ENCODE data around the gene SCAF1. TPM values are rescaled to one million over a fixed set of nuclear protein-coding genes. Genes with fewer than 3 reads are reported as not detected.

The SCAF1 gene
- polyA plus RNA-seq, 3 donors: 0.39 to 7.5 (median 0.68) TPM

GRCh38 chr19:49629659-49630058, 12.3 kb upstream of the SCAF1 start:
- intact Hi-C loops (cut with micrococcal nuclease): no loop called here
- no peak for DNase-seq
- Histone ChIP-seq H3K9ac (ENCODE audit: insufficient read depth, low read length, poor library complexity, severe bottlenecking) (no peak overlapping the region), H3K36me3 (replicated peaks in 1 of 2; ENCODE audit: control insufficient read depth in 1 of 2, insufficient read depth in 2 of 2, low read length in 2 of 2) (peaks cover 22 to 39% of the 10 kb centered on the region in 2 donors), H3K4me1 (ENCODE audit: control insufficient read depth in 1 of 2, insufficient read depth in 2 of 2, low read length in 2 of 2) (no peaks in the 10 kb centered on the region), H3K9me3 (replicated peaks in 1 of 2; ENCODE audit: control insufficient read depth in 1 of 2, insufficient read depth in 1 of 2, low read length in 2 of 2) (no peaks in the 10 kb centered on the region), H3K79me2 (ENCODE audit: insufficient read depth, low read length) (no peaks in the 10 kb centered on the region), H3K27me3 (ENCODE audit: control insufficient read depth in 2 of 2, insufficient read depth in 2 of 2, low read length in 2 of 2) (no peaks in the 10 kb centered on the region), H3K4me3 (replicated peaks in 1 of 3; ENCODE audit: low read depth in 2 of 3, low read length in 3 of 3) (no peak overlapping the region), H3K4me2 (replicated peaks; ENCODE audit: extremely low read depth, low read length, poor library complexity, severe bottlenecking) (no peak overlapping the region), H4K20me1 (ENCODE audit: insufficient read depth, low read length) (no peaks in the 10 kb centered on the region), H2AFZ (ENCODE audit: insufficient read depth, low read depth, low read length, poor library complexity, severe bottlenecking) (no peak overlapping the region), H3K27ac (ENCODE audit: low read depth in 1 of 2, low read length in 2 of 2) (no peak overlapping the region)
- H3K27ac Mint-ChIP-seq: peak overlapping the region in 3 of 7 donors; percentile 2 to 32 (median 24)
- 100% methylated on average over 7 of the region's 9 CpGs for WGBS (ENCODE audit: insufficient coverage)
- no peak for TF ChIP-seq CTCF (IDR thresholded peaks at IDR 0.05)
- H3K9me3 Mint-ChIP-seq: peaks cover 0 to 2% (median 0%) of the 10 kb centered on the region in 7 donors
- no peaks in the 10 kb centered on the region for H3K4me1 Mint-ChIP-seq
- H3K4me3 Mint-ChIP-seq: no peak overlapping the region
- H3K36me3 Mint-ChIP-seq: peaks cover 26 to 46% of the 10 kb centered on the region in 2 donors
- H3K27me3 Mint-ChIP-seq (ENCODE audit: low read depth in 3 of 3): peaks cover 0 to 4% (median 2%) of the 10 kb centered on the region in 3 donors

DNA sequence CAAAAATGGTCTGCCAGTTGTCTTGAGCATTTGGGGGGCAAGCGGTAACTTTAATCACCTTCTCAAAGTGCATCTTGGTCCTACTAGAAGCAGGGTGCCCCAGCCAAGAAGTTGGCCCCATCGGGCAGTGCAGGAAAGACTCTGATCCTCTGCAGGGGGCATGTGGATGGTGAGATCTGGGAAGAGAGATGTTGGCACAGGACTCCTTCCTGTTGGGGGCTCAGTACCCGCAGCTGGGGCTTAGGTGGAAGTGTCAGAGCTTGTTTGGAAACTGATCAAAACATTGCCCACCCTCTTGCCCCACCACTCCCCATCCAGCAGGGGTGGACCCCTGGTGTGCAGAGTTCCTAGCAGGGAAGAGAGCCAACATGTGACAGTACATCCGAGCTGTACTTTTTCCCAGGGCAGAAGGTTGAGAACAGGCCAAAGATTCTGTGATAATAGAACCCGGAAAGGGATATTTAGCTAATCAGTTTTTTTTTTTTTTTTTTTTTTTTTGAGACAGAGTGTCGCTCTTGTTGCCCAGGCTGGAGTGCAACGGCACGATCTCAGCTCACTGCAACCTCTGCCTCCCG, 10.9 kb upstream of the SCAF1 start:
- Histone ChIP-seq H3K4me1 (ENCODE audit: control insufficient read depth in 1 of 2, insufficient read depth in 2 of 2, low read length in 2 of 2) (no peaks in the 10 kb centered on the region), H3K79me2 (ENCODE audit: insufficient read depth, low read length) (no peaks in the 10 kb centered on the region), H3K9me3 (replicated peaks in 1 of 2; ENCODE audit: control insufficient read depth in 1 of 2, insufficient read depth in 1 of 2, low read length in 2 of 2) (no peaks in the 10 kb centered on the region), H3K27me3 (ENCODE audit: control insufficient read depth in 2 of 2, insufficient read depth in 2 of 2, low read length in 2 of 2) (no peaks in the 10 kb centered on the region), H2AFZ (ENCODE audit: insufficient read depth, low read depth, low read length, poor library complexity, severe bottlenecking) (no peak overlapping the region), H3K4me3 (replicated peaks in 1 of 3; ENCODE audit: low read depth in 2 of 3, low read length in 3 of 3) (no peak overlapping the region), H3K27ac (ENCODE audit: low read depth in 1 of 2, low read length in 2 of 2) (no peak overlapping the region), H3K36me3 (replicated peaks in 1 of 2; ENCODE audit: control insufficient read depth in 1 of 2, insufficient read depth in 2 of 2, low read length in 2 of 2) (peaks cover 10 to 26% of the 10 kb centered on the region in 2 donors), H3K4me2 (replicated peaks; ENCODE audit: extremely low read depth, low read length, poor library complexity, severe bottlenecking) (no peak overlapping the region), H4K20me1 (ENCODE audit: insufficient read depth, low read length) (no peaks in the 10 kb centered on the region), H3K9ac (ENCODE audit: insufficient read depth, low read length, poor library complexity, severe bottlenecking) (no peak overlapping the region)
- H3K36me3 Mint-ChIP-seq: peaks cover 22 to 38% of the 10 kb centered on the region in 2 donors
- peaks cover 3 to 13% (median 4%) of the 10 kb centered on the region in 3 donors for H3K27me3 Mint-ChIP-seq (ENCODE audit: low read depth in 3 of 3)
- intact Hi-C loops (cut with micrococcal nuclease): no loop called here
- no peak overlapping the region for H3K4me3 Mint-ChIP-seq
- no CpG with 5 or more reads among the region's 9 CpGs for WGBS (ENCODE audit: insufficient coverage)
- H3K4me1 Mint-ChIP-seq: no peaks in the 10 kb centered on the region
- no peak for TF ChIP-seq CTCF (IDR thresholded peaks at IDR 0.05)
- DNase-seq: no peak
- H3K27ac Mint-ChIP-seq: no peak overlapping the region
- peaks cover 0 to 5% (median 0%) of the 10 kb centered on the region in 7 donors for H3K9me3 Mint-ChIP-seq

All from CD14-positive monocyte (primary cell).